Liver (tissue), 9 donors: ENCODE results near the gene INPPL1. TPM values are rescaled to one million over a fixed set of nuclear protein-coding genes. Genes with fewer than 3 reads are reported as not detected.

Source experiments
- DNase-seq: peaks from one replicate; pipeline ENCODE4 v3.0.0-alpha.2; 2017; ENCODE audit warnings: low spot score
- H3K27ac ChIP-seq, 2 donors: one replicate each; pipeline ENCODE4 v1.7.0; 2013; ENCODE audit warnings: inconsistent platforms in 2 of 2, low read length in 2 of 2, control low read depth in 1 of 2, low read depth in 1 of 2, mild to moderate bottlenecking in 1 of 2
- H3K27me3 ChIP-seq, 4 donors: one replicate each; pipeline versions ENCODE4 v1.6.1 to v1.7.0; 2013; ENCODE audit warnings: low read length in 3 of 4, inconsistent platforms in 1 of 4, mild to moderate bottlenecking in 1 of 4, moderate library complexity in 1 of 4; ENCODE audit not compliant: control insufficient read depth in 4 of 4, insufficient read depth in 4 of 4
- H3K36me3 ChIP-seq, 4 donors: one replicate each; pipeline versions ENCODE4 v1.6.1 to v1.7.0; 2013; ENCODE audit warnings: low read length in 3 of 4, mild to moderate bottlenecking in 3 of 4, low read depth in 1 of 4, moderate library complexity in 1 of 4; ENCODE audit not compliant: control insufficient read depth in 4 of 4, insufficient read depth in 3 of 4
- H3K4me1 ChIP-seq, 4 donors: one replicate each; pipeline versions ENCODE4 v1.6.1 to v1.7.0; 2013; ENCODE audit warnings: low read length in 3 of 4, mild to moderate bottlenecking in 3 of 4, moderate library complexity in 1 of 4; ENCODE audit not compliant: control insufficient read depth in 4 of 4, insufficient read depth in 4 of 4
- H3K4me3 ChIP-seq, 3 donors: one replicate each; pipeline versions ENCODE4 v1.6.1 to v1.7.0; 2013; ENCODE audit warnings: low read length in 3 of 3, control low read depth in 1 of 3, low read depth in 1 of 3, mild to moderate bottlenecking in 1 of 3
- H3K9ac ChIP-seq, 2 donors: one replicate each; pipeline ENCODE4 v1.7.0; 2013; ENCODE audit warnings: low read length in 2 of 2, mild to moderate bottlenecking in 2 of 2, moderate library complexity in 2 of 2, control low read depth in 1 of 2, low read depth in 1 of 2
- H3K9me3 ChIP-seq, 4 donors: one replicate each; pipeline versions ENCODE4 v1.6.1 to v1.7.0; 2013; ENCODE audit warnings: low read length in 3 of 4; ENCODE audit not compliant: control insufficient read depth in 4 of 4
- CTCF ChIP-seq: fragments of 150-350 bp; IDR thresholded peaks from 2 replicates; pipeline ENCODE4 v1.5.1; 2017; ENCODE audit warnings: improper control_type of control experiment, low read depth, low read length; ENCODE audit not compliant: missing input control
- EGR1 ChIP-seq, 2 donors: IDR thresholded peaks; 2 replicates each; pipeline ENCODE4 v1.6.1; 2016 to 2018; ENCODE audit warnings: antibody characterized with exemption in 2 of 2, low read depth in 2 of 2
- FOXA1 ChIP-seq: IDR thresholded peaks from 2 replicates; pipeline ENCODE4 v1.6.1; 2016; ENCODE audit warnings: antibody characterized with exemption
- FOXA2 ChIP-seq: IDR thresholded peaks from 2 replicates; pipeline ENCODE4 v1.6.1; 2016; ENCODE audit warnings: antibody characterized with exemption
- GABPA ChIP-seq, 2 donors: IDR thresholded peaks in 1 of 2; conservative IDR thresholded peaks in 1 of 2; 2 replicates each; pipeline ENCODE4 v1.6.1; 2016; ENCODE audit warnings: antibody characterized with exemption in 2 of 2, mild to moderate bottlenecking in 1 of 2, moderate library complexity in 1 of 2
- HNF4A ChIP-seq, 2 donors: conservative IDR thresholded peaks; 2 replicates each; pipeline ENCODE4 v1.6.1; 2016; ENCODE audit warnings: antibody characterized with exemption in 2 of 2, mild to moderate bottlenecking in 2 of 2
- HNF4G ChIP-seq: IDR thresholded peaks from 2 replicates; pipeline ENCODE4 v1.6.1; 2016; ENCODE audit warnings: antibody characterized with exemption
- JUND ChIP-seq, 2 donors: IDR thresholded peaks; 2 replicates each; pipeline ENCODE4 v1.6.1; 2016; ENCODE audit warnings: antibody characterized with exemption in 2 of 2
- MAX ChIP-seq: IDR thresholded peaks from 2 replicates; pipeline ENCODE4 v1.6.1; 2016; ENCODE audit warnings: antibody characterized with exemption
- NR2F2 ChIP-seq: IDR thresholded peaks from 2 replicates; pipeline ENCODE4 v1.6.1; 2016; ENCODE audit warnings: antibody characterized with exemption
- RAD21 ChIP-seq, 2 donors: IDR thresholded peaks; 2 replicates each; pipeline ENCODE4 v1.6.1; 2016; ENCODE audit warnings: antibody characterized with exemption in 2 of 2, mild to moderate bottlenecking in 2 of 2
- REST ChIP-seq: IDR thresholded peaks from 2 replicates; pipeline ENCODE4 v1.6.1; 2016; ENCODE audit warnings: antibody characterized with exemption, mild to moderate bottlenecking
- RXRA ChIP-seq, 2 donors: IDR thresholded peaks; 2 replicates each; pipeline ENCODE4 v1.6.1; 2017 to 2018; ENCODE audit warnings: antibody characterized with exemption in 2 of 2, mild to moderate bottlenecking in 1 of 2
- SP1 ChIP-seq: IDR thresholded peaks from 2 replicates; pipeline ENCODE4 v1.6.1; 2018; ENCODE audit warnings: antibody characterized with exemption, mild to moderate bottlenecking
- TAF1 ChIP-seq: conservative IDR thresholded peaks from 2 replicates; pipeline ENCODE4 v1.6.1; 2016; ENCODE audit warnings: antibody characterized with exemption, mild to moderate bottlenecking
- YY1 ChIP-seq: IDR thresholded peaks from 2 replicates; pipeline ENCODE4 v1.6.1; 2016; ENCODE audit warnings: antibody characterized with exemption, mild to moderate bottlenecking
- ZBTB33 ChIP-seq: IDR thresholded peaks from 2 replicates; pipeline ENCODE4 v1.6.1; 2016; ENCODE audit warnings: antibody characterized with exemption
- WGBS: extraction: QIAGEN DNeasy Blood & Tissue Kit; methylation state at CpG from one replicate; pipeline ENCODE4 v1.1.7; 2013; 5-methylcytosine and 5-hydroxymethylcytosine counted together
- polyA plus RNA-seq, 2 donors: library from polyadenylated mRNA; stranded (reverse) in 1 of 2; unstranded in 1 of 2; fragments of 200-250 nt in 1 of 2; fragments of >200 nt in 1 of 2; fragmentation: Nextera tagmentation in 1 of 2; extraction: Ambion mirVana in 1 of 2; gene quantifications; one replicate each; pipeline versions ENCODE4 v1.2.1 to v1.2.3, GENCODE V29; 2013 to 2015
- total RNA-seq, 2 donors: library from RNA; depleted of rRNA; stranded (reverse); fragments of >200 nt; gene quantifications; one replicate each; pipeline ENCODE4 v1.2.3, GENCODE V29; 2014
- donor health status: healthy.
- donor health status: healthy.
- donor health status: healthy.
- donor health status: healthy.
- donor health status: healthy.

The INPPL1 gene
- total and polyA plus RNA-seq, 4 donors, result 7.2 to 29.0 (median 17.1) TPM

- no peak for TF ChIP-seq ZBTB33
These were observed 49.9 kb downstream of the INPPL1 start (continued) for GRCh38 chr11:72274435-72274834.

GRCh38 chr11:72278905-72279304 is 54.3 kb downstream of the INPPL1 start:
- Histone ChIP-seq H3K27ac (no peak overlapping the region), H3K9me3 (no peaks in the 10 kb centered on the region), H3K4me1 (no peaks in the 10 kb centered on the region), H3K36me3 (no peaks in the 10 kb centered on the region), H3K4me3 (no peak overlapping the region), H3K9ac (no peak overlapping the region), H3K27me3 (no peaks in the 10 kb centered on the region)
- no peak for TF ChIP-seq RAD21 (IDR thresholded peaks at IDR 0.05)
- no peak for TF ChIP-seq REST
- no peak for TF ChIP-seq HNF4A (conservative IDR thresholded peaks at IDR 0.05)
- TF ChIP-seq RXRA (IDR thresholded peaks at IDR 0.05), result no peak
- no peak for TF ChIP-seq EGR1 (IDR thresholded peaks at IDR 0.05; ENCODE audit: low read depth in 2 of 2)
- TF ChIP-seq GABPA (IDR thresholded peaks at IDR 0.05 in 1 of 2, conservative IDR thresholded peaks at IDR 0.05 in 1 of 2), result no peak
- no peak for TF ChIP-seq FOXA1
- TF ChIP-seq NR2F2, result no peak
- no peak for TF ChIP-seq SP1
- TF ChIP-seq JUND (IDR thresholded peaks at IDR 0.05), result no peak
- no peak for TF ChIP-seq YY1
- TF ChIP-seq TAF1, result no peak
- no peak for TF ChIP-seq MAX
- no peak for DNase-seq

- Histone ChIP-seq H3K27me3 (peaks cover 0 to 2% (median 0%) of the 10 kb centered on the region in 4 donors), H3K4me1 (no peaks in the 10 kb centered on the region), H3K9ac (no peak overlapping the region), H3K36me3 (no peaks in the 10 kb centered on the region), H3K9me3 (no peaks in the 10 kb centered on the region), H3K27ac (no peak overlapping the region), H3K4me3 (no peak overlapping the region)
- WGBS, result 84% methylated on average over 12 of the region's 12 CpGs
- DNase-seq, result no peak
- TF ChIP-seq SP1 (no peak), FOXA1 (no peak), FOXA2 (no peak), TAF1 (no peak), HNF4G (no peak), NR2F2 (no peak), HNF4A (conservative IDR thresholded peaks at IDR 0.05) (no peak), RAD21 (IDR thresholded peaks at IDR 0.05) (no peak), CTCF (no peak), MAX (no peak), RXRA (IDR thresholded peaks at IDR 0.05) (no peak), ZBTB33 (no peak), REST (no peak), JUND (IDR thresholded peaks at IDR 0.05) (no peak)
These were observed 55.5 kb downstream of the INPPL1 start for GRCh38 chr11:72280037-72280436.
